ENCODE results near the gene SHB. TPM values are rescaled to one million over a fixed set of nuclear protein-coding genes. Genes with fewer than 3 reads are reported as not detected.
A peak's percentile ranks its signal among the peaks of the same experiment; 100 is the strongest.

Gene SHB
- total RNA-seq, 4 donors from 2014 or later, result 12.3 to 22.9 (median 16.3) TPM

GRCh38 chr9:38065369-38066075 is 3.5 kb downstream of the SHB start:
- Histone ChIP-seq H3K27ac (no peak overlapping the region), H3K4me3 (no peak overlapping the region), H3K36me3 (no peaks in the 10 kb centered on the region), H3K9me3 (no peaks in the 10 kb centered on the region), H3K27me3 (no peaks in the 10 kb centered on the region), H3K4me1 (peaks cover 59% of the 10 kb centered on the region)
- peak in 1 of 2 donors; percentile 32 for DNase-seq (ENCODE audit: low spot score in 2 of 2)
- WGBS, result 81% methylated on average over 7 of the region's 9 CpGs
- TF ChIP-seq CTCF (IDR thresholded peaks at IDR 0.05) (no peak), POLR2A (IDR thresholded peaks at IDR 0.05) (no peak), EP300 (IDR thresholded peaks at IDR 0.05) (no peak), POLR2AphosphoS5 (IDR thresholded peaks at IDR 0.05) (no peak)

GRCh38 chr9:38064842-38065368 is 4.1 kb downstream of the SHB start:
- Histone ChIP-seq H3K27ac (no peak overlapping the region), H3K36me3 (no peaks in the 10 kb centered on the region), H3K9me3 (no peaks in the 10 kb centered on the region), H3K4me3 (no peak overlapping the region), H3K27me3 (no peaks in the 10 kb centered on the region), H3K4me1 (peaks cover 53% of the 10 kb centered on the region)
- no peak for TF ChIP-seq CTCF (IDR thresholded peaks at IDR 0.05)
- no peak for TF ChIP-seq EP300 (IDR thresholded peaks at IDR 0.05)
- TF ChIP-seq POLR2A (IDR thresholded peaks at IDR 0.05), result no peak
- no peak for TF ChIP-seq POLR2AphosphoS5 (IDR thresholded peaks at IDR 0.05)
- 87% methylated on average over 4 of the region's 4 CpGs for WGBS
- peak in 1 of 2 donors; percentile 21 for DNase-seq (ENCODE audit: low spot score in 2 of 2)

DNA sequence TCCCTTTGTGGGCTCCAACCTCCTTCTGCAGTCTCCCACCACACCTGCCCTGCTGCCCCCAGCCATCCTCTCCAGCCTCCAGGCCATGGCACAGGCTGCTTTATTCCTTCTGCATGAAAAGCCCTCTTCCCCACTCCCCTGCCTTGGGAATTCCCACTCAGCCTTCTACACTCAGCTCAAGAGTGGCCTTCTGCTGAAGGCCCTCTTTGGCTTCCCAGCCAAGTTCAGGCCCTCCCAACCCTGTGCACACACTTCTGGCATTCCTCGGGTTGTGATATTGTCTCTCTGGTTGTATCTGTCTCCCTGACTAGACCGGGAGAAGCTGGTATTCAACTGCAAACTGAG is 5.7 kb downstream of the SHB start:
- no peak overlapping the region for H3K27ac ChIP-seq
- TF ChIP-seq POLR2AphosphoS5 (IDR thresholded peaks at IDR 0.05), result no peak
- TF ChIP-seq EP300 (IDR thresholded peaks at IDR 0.05), result no peak
- TF ChIP-seq POLR2A (IDR thresholded peaks at IDR 0.05), result no peak
- TF ChIP-seq CTCF (IDR thresholded peaks at IDR 0.05), result no peak
- no peaks in the 10 kb centered on the region for H3K27me3 ChIP-seq
- peaks cover 42% of the 10 kb centered on the region for H3K4me1 ChIP-seq
- H3K36me3 ChIP-seq, result no peaks in the 10 kb centered on the region
- no peak for DNase-seq (ENCODE audit: low spot score in 2 of 2)
- H3K4me3 ChIP-seq, result no peak overlapping the region
- no peaks in the 10 kb centered on the region for H3K9me3 ChIP-seq
- 48% methylated on average over 2 of the region's 2 CpGs for WGBS

DNA sequence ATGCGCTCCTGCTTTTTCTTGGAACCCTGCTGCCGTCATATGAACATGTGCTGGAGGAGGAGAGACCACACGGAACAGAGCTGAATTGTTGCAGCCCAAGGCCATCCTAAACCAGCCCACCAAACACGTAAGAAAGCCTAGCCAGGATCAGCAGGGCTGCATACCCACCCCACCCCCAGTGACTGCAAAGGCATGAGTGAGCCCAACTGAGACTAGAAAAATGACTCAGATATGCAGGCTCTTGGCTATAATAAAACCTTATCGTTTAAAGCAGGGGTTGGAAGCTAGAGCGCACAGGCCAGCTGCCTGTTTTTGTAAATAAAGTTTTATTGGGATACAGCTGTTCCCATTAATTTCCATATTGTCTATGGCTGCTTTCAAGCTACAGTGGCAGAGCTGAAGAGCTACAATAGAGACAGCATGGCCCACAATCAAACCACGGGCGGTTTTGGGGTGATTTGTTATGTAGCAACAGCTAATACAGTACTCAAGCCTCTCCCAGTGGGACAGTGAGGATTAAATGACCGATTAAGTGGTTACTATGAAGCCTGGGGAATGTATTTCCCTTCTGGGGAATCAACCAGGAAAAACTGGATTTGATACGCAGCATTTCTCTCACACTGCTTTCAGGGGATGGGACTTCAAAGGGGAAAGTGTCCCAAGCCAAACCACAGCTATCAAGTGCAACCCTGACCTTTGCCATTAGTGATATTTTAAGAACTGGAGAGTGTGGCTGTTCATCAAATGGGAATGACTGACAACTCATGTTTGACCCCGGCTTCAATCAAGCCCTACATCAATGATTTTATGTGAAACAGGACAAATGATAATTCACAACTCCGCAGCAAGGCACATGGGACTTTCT is 6.3 kb downstream of the SHB start:
- DNase-seq (ENCODE audit: low spot score in 2 of 2), result no peak
- Histone ChIP-seq H3K27ac (no peak overlapping the region), H3K4me1 (peaks cover 36% of the 10 kb centered on the region), H3K36me3 (no peaks in the 10 kb centered on the region), H3K27me3 (no peaks in the 10 kb centered on the region), H3K4me3 (no peak overlapping the region), H3K9me3 (no peaks in the 10 kb centered on the region)
- TF ChIP-seq EP300 (IDR thresholded peaks at IDR 0.05) (no peak), POLR2A (IDR thresholded peaks at IDR 0.05) (no peak), CTCF (IDR thresholded peaks at IDR 0.05) (no peak), POLR2AphosphoS5 (IDR thresholded peaks at IDR 0.05) (no peak)
- 76% methylated on average over 12 of the region's 12 CpGs for WGBS

- Histone ChIP-seq H3K36me3 (no peaks in the 10 kb centered on the region), H3K27ac (no peak overlapping the region), H3K4me1 (peaks cover 30% of the 10 kb centered on the region), H3K27me3 (no peaks in the 10 kb centered on the region), H3K4me3 (no peak overlapping the region), H3K9me3 (no peaks in the 10 kb centered on the region)
- WGBS, result 89% methylated on average over 3 of the region's 3 CpGs
- no peak for DNase-seq (ENCODE audit: low spot score in 2 of 2)
- TF ChIP-seq POLR2A (IDR thresholded peaks at IDR 0.05), result no peak
- TF ChIP-seq CTCF (IDR thresholded peaks at IDR 0.05), result no peak
- TF ChIP-seq POLR2AphosphoS5 (IDR thresholded peaks at IDR 0.05), result no peak
- no peak for TF ChIP-seq EP300 (IDR thresholded peaks at IDR 0.05)
These were observed 6.9 kb downstream of the SHB start for GRCh38 chr9:38062106-38062497.
